ENCODE results near the gene MS4A7.

Gene MS4A7

GRCh38 chr11:60396799-60397198 is 18.5 kb downstream of the MS4A7 start:
- no peaks in the 10 kb centered on the region for H3K36me3 ChIP-seq (ENCODE audit: control insufficient read depth, insufficient read depth, low read length, severe bottlenecking)
- no peaks in the 10 kb centered on the region for H3K27me3 ChIP-seq (replicated peaks; ENCODE audit: control insufficient read depth, insufficient read depth, low read length)
- no peak overlapping the region for H3K4me3 ChIP-seq (ENCODE audit: low read length)
- no peak for DNase-seq (ENCODE audit: low read depth)
- no peak overlapping the region for H3K9ac ChIP-seq (ENCODE audit: low read length)
- H3K4me1 ChIP-seq (ENCODE audit: control insufficient read depth, insufficient read depth, low read length): peaks cover 11% of the 10 kb centered on the region
- H3K9me3 ChIP-seq (ENCODE audit: control insufficient read depth, low read length): no peaks in the 10 kb centered on the region

- H3K4me1 ChIP-seq (ENCODE audit: control insufficient read depth, insufficient read depth, low read length): no peaks in the 10 kb centered on the region
- H3K9ac ChIP-seq (ENCODE audit: low read length): no peak overlapping the region
- H3K27me3 ChIP-seq (replicated peaks; ENCODE audit: control insufficient read depth, insufficient read depth, low read length): no peaks in the 10 kb centered on the region
- no peaks in the 10 kb centered on the region for H3K36me3 ChIP-seq (ENCODE audit: control insufficient read depth, insufficient read depth, low read length, severe bottlenecking)
- no peak for DNase-seq (ENCODE audit: low read depth)
- H3K4me3 ChIP-seq (ENCODE audit: low read length): no peak overlapping the region
- H3K9me3 ChIP-seq (ENCODE audit: control insufficient read depth, low read length): peaks cover 7% of the 10 kb centered on the region
Measured at GRCh38 chr11:60420015-60420414, 41.7 kb downstream of the MS4A7 start.

- Histone ChIP-seq H3K9ac (ENCODE audit: low read length) (no peak overlapping the region), H3K9me3 (ENCODE audit: control insufficient read depth, low read length) (peaks cover 7% of the 10 kb centered on the region), H3K4me1 (ENCODE audit: control insufficient read depth, insufficient read depth, low read length) (no peaks in the 10 kb centered on the region), H3K27me3 (replicated peaks; ENCODE audit: control insufficient read depth, insufficient read depth, low read length) (no peaks in the 10 kb centered on the region), H3K36me3 (ENCODE audit: control insufficient read depth, insufficient read depth, low read length, severe bottlenecking) (no peaks in the 10 kb centered on the region), H3K4me3 (ENCODE audit: low read length) (no peak overlapping the region)
- DNase-seq (ENCODE audit: low read depth): no peak
Measured at GRCh38 chr11:60422609-60423008, 44.3 kb downstream of the MS4A7 start.

- H3K9ac ChIP-seq (ENCODE audit: low read length): no peak overlapping the region
Measured at GRCh38 chr11:60428517-60428916, 50.2 kb downstream of the MS4A7 start.

GRCh38 chr11:60429272-60429671 is 50.9 kb downstream of the MS4A7 start, which contains the start of gene MS4A5:
TSS of gene MS4A5 (plus strand) at chr11:60429572. CDS start at chr11:60429675, 103 bp downstream.
- no peak for DNase-seq (ENCODE audit: low read depth)
- H3K4me3 ChIP-seq (ENCODE audit: low read length): no peak within 1 kb of the TSS

More at GRCh38 chr11:60428517-60428916, 50.2 kb downstream of the MS4A7 start:
- no peak for DNase-seq (ENCODE audit: low read depth)
- H3K9me3 ChIP-seq (ENCODE audit: control insufficient read depth, low read length): no peaks in the 10 kb centered on the region
- no peaks in the 10 kb centered on the region for H3K36me3 ChIP-seq (ENCODE audit: control insufficient read depth, insufficient read depth, low read length, severe bottlenecking)
- no peaks in the 10 kb centered on the region for H3K27me3 ChIP-seq (replicated peaks; ENCODE audit: control insufficient read depth, insufficient read depth, low read length)
- no peaks in the 10 kb centered on the region for H3K4me1 ChIP-seq (ENCODE audit: control insufficient read depth, insufficient read depth, low read length)
- H3K4me3 ChIP-seq (ENCODE audit: low read length): no peak overlapping the region

GRCh38 chr11:60431251-60431650 is 52.9 kb downstream of the MS4A7 start:
- no peaks in the 10 kb centered on the region for H3K27me3 ChIP-seq (replicated peaks; ENCODE audit: control insufficient read depth, insufficient read depth, low read length)
- DNase-seq (ENCODE audit: low read depth): no peak
- no peak overlapping the region for H3K4me3 ChIP-seq (ENCODE audit: low read length)
- H3K4me1 ChIP-seq (ENCODE audit: control insufficient read depth, insufficient read depth, low read length): no peaks in the 10 kb centered on the region
- H3K9ac ChIP-seq (ENCODE audit: low read length): no peak overlapping the region
- no peaks in the 10 kb centered on the region for H3K9me3 ChIP-seq (ENCODE audit: control insufficient read depth, low read length)
- no peaks in the 10 kb centered on the region for H3K36me3 ChIP-seq (ENCODE audit: control insufficient read depth, insufficient read depth, low read length, severe bottlenecking)

More at GRCh38 chr11:60429272-60429671, 50.9 kb downstream of the MS4A7 start, which contains the start of gene MS4A5:
- Histone ChIP-seq H3K4me1 (ENCODE audit: control insufficient read depth, insufficient read depth, low read length) (no peaks in the 10 kb centered on the region), H3K36me3 (ENCODE audit: control insufficient read depth, insufficient read depth, low read length, severe bottlenecking) (no peaks in the 10 kb centered on the region), H3K9ac (ENCODE audit: low read length) (no peak within 1 kb of the TSS), H3K27me3 (replicated peaks; ENCODE audit: control insufficient read depth, insufficient read depth, low read length) (no peaks in the 10 kb centered on the region), H3K9me3 (ENCODE audit: control insufficient read depth, low read length) (no peaks in the 10 kb centered on the region)

GRCh38 chr11:60433401-60433800 is 55.1 kb downstream of the MS4A7 start:
- H3K27me3 ChIP-seq (replicated peaks; ENCODE audit: control insufficient read depth, insufficient read depth, low read length): no peaks in the 10 kb centered on the region
- H3K4me3 ChIP-seq (ENCODE audit: low read length): no peak overlapping the region
- no peaks in the 10 kb centered on the region for H3K4me1 ChIP-seq (ENCODE audit: control insufficient read depth, insufficient read depth, low read length)
- H3K36me3 ChIP-seq (ENCODE audit: control insufficient read depth, insufficient read depth, low read length, severe bottlenecking): no peaks in the 10 kb centered on the region
- no peaks in the 10 kb centered on the region for H3K9me3 ChIP-seq (ENCODE audit: control insufficient read depth, low read length)
- no peak for DNase-seq (ENCODE audit: low read depth)
- no peak overlapping the region for H3K9ac ChIP-seq (ENCODE audit: low read length)

Measured in adipocyte (in vitro differentiated cells).